A549 treated with ZK216348 at 1 μM for 4 hours (cell line): Measurements from ENCODE around the gene DNAH2. TPM values are rescaled to one million over a fixed set of nuclear protein-coding genes. Genes with fewer than 3 reads are reported as not detected.

Experiments
- total RNA-seq: library from RNA; stranded (reverse); fragments of 200-300 nt; extraction: Qiagen RNA extraction; gene quantifications from 5 replicates; pipeline ENCODE4 v1.2.3, GENCODE V29; 2022; ENCODE audit warnings: low read depth

The DNAH2 gene
- 0.01 TPM in 3 of 5 replicates, not detected in the others for total RNA-seq

GRCh38 chr17:7716901-7717755 is at the start of gene DNAH2:
Gene DNAH2, plus strand, starts transcription at chr17:7717744. Its CDS starts 1,991 bp downstream, at chr17:7719735.

GRCh38 chr17:7687072-7687907 is 30.3 kb upstream of the DNAH2 start, which contains the start of gene TP53:
Gene TP53, minus strand, starts transcription at chr17:7687490. Its CDS starts 10,896 bp downstream, at chr17:7676594.

GRCh38 chr17:7687908-7688807 is 29.4 kb upstream of the DNAH2 start, which contains the start of gene WRAP53:
Gene WRAP53, plus strand, starts transcription at chr17:7688477. Its CDS starts 172 bp downstream, at chr17:7688649.

GRCh38 chr17:7704601-7705268 is 12.8 kb upstream of the DNAH2 start, which contains the start of gene EFNB3:
Gene EFNB3, plus strand, starts transcription at chr17:7705202. Its CDS starts 397 bp downstream, at chr17:7705599.

GRCh38 chr17:7833795-7834541 is 116.4 kb downstream of the DNAH2 start, which contains the start of gene KDM6B:
Gene KDM6B, plus strand, starts transcription at chr17:7834217. Its CDS starts 11,338 bp downstream, at chr17:7845555.

GRCh38 chr17:7854851-7855659 is 137.5 kb downstream of the DNAH2 start, which contains the start of gene TMEM88:
Gene TMEM88, plus strand, starts transcription at chr17:7855066. Its CDS starts 9 bp downstream, at chr17:7855075.

GRCh38 chr17:7856811-7857712 is 139.5 kb downstream of the DNAH2 start, which contains the start of gene NAA38:
Gene NAA38, minus strand, starts transcription at chr17:7857559. Its CDS starts 96 bp downstream, at chr17:7857463.

GRCh38 chr17:7857713-7858521 is 140.4 kb downstream of the DNAH2 start, which contains the start of gene CYB5D1:
Gene CYB5D1, plus strand, starts transcription at chr17:7858003. Its CDS starts 132 bp downstream, at chr17:7858135.

Other genes starting within 250 kb of the DNAH2 start
- gene ZBTB4, start 238.1 kb upstream of the DNAH2 start, total RNA-seq: 18.5 to 27.9 TPM (median 24.6 TPM) in 5 replicates
- gene SLC35G6, start 236.3 kb upstream of the DNAH2 start, total RNA-seq: not detected in 5 replicates
- 47.9 to 98.5 TPM (median 85.3 TPM) in 5 replicates for gene POLR2A, start 233.4 kb upstream of the DNAH2 start, total RNA-seq
- gene TNFSF12, start 168.7 kb upstream of the DNAH2 start, total RNA-seq: 7.8 to 14.5 TPM (median 12.5 TPM) in 5 replicates
- gene TNFSF13, start 159.0 kb upstream of the DNAH2 start, total RNA-seq: 0.09 to 1.5 TPM (median 0.57 TPM) in 5 replicates
- gene SENP3, start 155.8 kb upstream of the DNAH2 start, total RNA-seq: 96.5 to 108 TPM (median 105 TPM) in 5 replicates
- 23.3 to 40.6 TPM (median 33.0 TPM) in 5 replicates for gene CD68, start 138.1 kb upstream of the DNAH2 start, total RNA-seq
- 110 to 132 TPM (median 116 TPM) in 5 replicates for gene MPDU1, start 133.9 kb upstream of the DNAH2 start, total RNA-seq
- gene SOX15, start 127.7 kb upstream of the DNAH2 start, total RNA-seq: 0.22 to 0.34 TPM (median 0.30 TPM) in 5 replicates
- 45.1 to 62.0 TPM (median 57.6 TPM) in 5 replicates for gene FXR2, start 102.8 kb upstream of the DNAH2 start, total RNA-seq
- 58.1 to 95.8 TPM (median 79.3 TPM) in 5 replicates for gene SAT2, start 89.9 kb upstream of the DNAH2 start, total RNA-seq
- 0.32 to 1.1 TPM (median 0.62 TPM) in 5 replicates for gene SHBG, start 87.6 kb upstream of the DNAH2 start, total RNA-seq
- 0.20 to 0.74 TPM (median 0.22 TPM) in 5 replicates for gene ATP1B2, start 66.8 kb upstream of the DNAH2 start, total RNA-seq
- gene TP53, start 30.3 kb upstream of the DNAH2 start, total RNA-seq: 38.9 to 53.5 TPM (median 49.6 TPM) in 5 replicates
- gene WRAP53, start 29.3 kb upstream of the DNAH2 start, total RNA-seq: 24.4 to 43.8 TPM (median 40.2 TPM) in 5 replicates
- 1.2 to 1.7 TPM (median 1.5 TPM) in 5 replicates for gene EFNB3, start 12.5 kb upstream of the DNAH2 start, total RNA-seq
- gene KDM6B, start 116.5 kb downstream of the DNAH2 start, total RNA-seq: 9.3 to 23.7 TPM (median 15.1 TPM) in 5 replicates
- 0.30 to 0.46 TPM (median 0.45 TPM) in 5 replicates for gene TMEM88, start 137.3 kb downstream of the DNAH2 start, total RNA-seq
- 177 to 244 TPM (median 225 TPM) in 5 replicates for gene NAA38, start 139.8 kb downstream of the DNAH2 start, total RNA-seq
- 19.4 to 24.5 TPM (median 20.9 TPM) in 5 replicates for gene CYB5D1, start 140.3 kb downstream of the DNAH2 start, total RNA-seq
- 52.6 to 75.7 TPM (median 69.4 TPM) in 5 replicates for gene CHD3, start 171.0 kb downstream of the DNAH2 start, total RNA-seq
- 0.99 to 1.7 TPM (median 1.3 TPM) in 5 replicates for gene RNF227, start 198.5 kb downstream of the DNAH2 start, total RNA-seq
- gene KCNAB3, start 212.1 kb downstream of the DNAH2 start, total RNA-seq: 1.8 to 4.1 TPM (median 2.5 TPM) in 5 replicates
- gene TRAPPC1, start 214.2 kb downstream of the DNAH2 start, total RNA-seq: 313 to 386 TPM (median 328 TPM) in 5 replicates
- 35.7 to 46.0 TPM (median 44.6 TPM) in 5 replicates for gene CNTROB, start 214.5 kb downstream of the DNAH2 start, total RNA-seq